ENCODE data around the gene OR10D3.

OR10D3 gene, protein sequence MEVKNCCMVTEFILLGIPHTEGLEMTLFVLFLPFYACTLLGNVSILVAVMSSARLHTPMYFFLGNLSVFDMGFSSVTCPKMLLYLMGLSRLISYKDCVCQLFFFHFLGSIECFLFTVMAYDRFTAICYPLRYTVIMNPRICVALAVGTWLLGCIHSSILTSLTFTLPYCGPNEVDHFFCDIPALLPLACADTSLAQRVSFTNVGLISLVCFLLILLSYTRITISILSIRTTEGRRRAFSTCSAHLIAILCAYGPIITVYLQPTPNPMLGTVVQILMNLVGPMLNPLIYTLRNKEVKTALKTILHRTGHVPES

DNA sequence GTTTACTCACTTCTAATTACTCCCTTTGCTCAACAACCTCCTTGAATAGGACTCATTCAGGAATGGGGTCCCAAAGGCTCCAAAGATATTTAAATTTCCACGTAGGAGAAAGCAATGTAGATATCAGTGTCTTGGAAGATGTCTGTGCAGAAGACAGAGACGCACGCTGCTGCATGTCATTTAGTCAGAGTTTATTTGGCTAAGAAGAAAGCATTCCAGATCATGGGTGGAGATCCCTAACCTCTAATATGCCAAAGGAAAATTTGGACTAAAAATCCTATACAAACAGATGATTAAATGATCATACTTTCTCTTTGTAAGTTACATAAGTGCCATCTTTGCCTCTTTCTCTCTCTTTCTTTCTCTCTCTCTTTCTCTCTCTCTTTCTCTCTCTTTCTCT, at the start of gene OR10D3:
OR10D3 (plus strand) TSS at position 278 of the 400 bp plus-strand sequence. CDS start 1,925 bp downstream, outside the sequence.
- DNase-seq: no peak

DNA sequence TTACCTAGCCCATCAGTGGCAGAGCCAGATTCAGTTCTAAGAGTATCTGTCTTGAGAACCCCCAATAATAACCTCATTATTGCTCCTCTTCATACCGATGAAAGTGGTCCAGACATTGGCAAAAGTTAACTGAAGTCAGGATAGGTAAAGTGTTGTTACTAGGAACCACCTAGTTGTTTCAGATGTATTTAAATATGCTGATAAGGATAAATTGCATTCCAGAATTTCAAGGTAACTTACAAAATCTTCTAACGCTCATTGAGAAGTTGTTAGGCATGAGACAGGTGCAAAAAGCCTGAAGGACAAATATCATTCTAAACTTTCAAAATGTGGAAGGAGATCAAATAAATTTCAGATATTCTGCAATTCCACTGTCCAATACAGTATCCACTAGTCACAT, 40.1 kb upstream of the OR10D3 start:
- DNase-seq: no peak

DNA sequence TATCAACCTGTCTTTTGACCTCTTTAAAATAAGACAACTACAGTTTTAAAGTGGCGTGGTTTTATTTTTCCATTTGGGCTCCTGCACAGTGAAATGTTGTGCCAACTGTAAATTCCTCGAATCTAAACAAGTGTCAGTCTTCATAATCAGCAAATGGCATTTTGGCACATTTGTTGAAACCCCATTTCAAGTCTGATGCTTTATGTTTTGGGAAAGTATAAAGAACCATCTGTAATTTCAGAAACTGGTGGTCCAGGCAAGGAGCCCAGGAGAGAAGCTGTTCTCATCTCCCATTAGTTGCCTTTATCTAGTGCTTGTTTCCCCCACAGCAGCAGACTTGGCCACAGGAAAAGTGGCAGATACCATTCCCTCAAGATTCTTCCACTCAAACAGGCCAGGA, 35.2 kb upstream of the OR10D3 start:
- DNase-seq: no peak

DNA sequence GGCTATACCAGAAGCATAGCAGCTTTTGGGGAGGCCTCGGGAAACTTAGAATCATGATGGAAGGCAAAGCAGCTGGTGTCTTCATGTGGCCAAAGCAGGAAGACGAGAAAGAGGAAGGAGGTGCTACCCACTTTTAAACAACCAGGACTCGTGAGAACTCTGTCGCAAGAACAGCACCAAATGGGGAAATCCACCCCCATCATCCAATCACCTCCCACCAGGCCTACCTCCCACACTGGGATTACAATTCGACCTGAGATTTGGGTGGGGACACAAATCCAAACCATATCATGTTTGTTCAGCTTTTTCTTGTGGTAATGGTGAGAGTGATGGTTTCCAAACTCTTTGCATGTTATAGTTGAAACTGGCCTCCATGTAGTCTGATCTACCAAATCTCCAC, 32.5 kb upstream of the OR10D3 start:
- no peak for DNase-seq

DNA sequence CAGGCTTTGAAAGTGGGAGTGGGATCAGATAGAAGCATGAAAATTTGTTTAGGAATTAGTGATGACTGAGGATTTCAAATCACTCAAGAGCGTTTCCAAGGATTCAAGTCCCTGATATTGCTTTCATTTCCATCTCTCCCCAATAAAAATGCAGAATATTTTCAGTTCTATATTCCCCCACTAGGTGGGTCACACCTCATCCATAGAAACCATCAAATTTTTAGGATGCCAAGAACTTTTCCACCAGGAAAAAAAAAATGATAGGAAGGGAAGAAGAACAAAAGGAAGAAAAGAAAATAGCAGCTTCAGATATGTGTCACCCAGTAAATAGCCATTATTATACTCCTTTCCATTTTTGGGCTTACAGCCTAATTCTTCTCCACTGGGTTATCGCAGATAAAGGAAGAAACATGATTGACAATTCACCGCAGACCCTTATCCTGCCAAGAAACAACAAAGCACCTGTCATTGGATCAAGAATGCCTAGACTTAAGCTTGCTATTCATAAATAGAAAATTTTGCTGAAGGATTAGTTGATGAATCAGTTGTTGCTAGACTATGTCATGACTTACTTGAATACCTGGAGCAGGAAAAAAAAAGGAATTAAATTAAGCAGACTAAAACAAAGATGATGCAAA, 30.3 kb upstream of the OR10D3 start:
- no peak for DNase-seq

DNA sequence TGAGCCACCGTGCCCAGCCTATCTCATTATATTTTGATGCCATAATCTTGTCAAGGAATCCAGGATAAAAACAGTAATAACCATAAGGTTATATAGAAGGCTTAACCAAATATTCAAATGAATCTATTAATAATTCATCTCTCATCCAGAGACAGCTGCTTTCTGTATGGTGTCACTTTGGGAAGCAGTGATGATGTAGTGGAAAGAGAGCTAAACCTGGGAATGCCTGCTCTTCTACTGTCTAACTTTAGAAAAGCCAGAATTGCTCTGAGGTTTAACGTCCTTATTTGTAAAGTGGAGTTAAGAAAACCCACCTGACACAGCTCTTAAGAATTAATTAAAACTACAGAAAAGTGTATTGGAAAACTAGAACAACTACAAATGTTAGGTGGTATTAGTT, 29.3 kb upstream of the OR10D3 start:
- DNase-seq: no peak

DNA sequence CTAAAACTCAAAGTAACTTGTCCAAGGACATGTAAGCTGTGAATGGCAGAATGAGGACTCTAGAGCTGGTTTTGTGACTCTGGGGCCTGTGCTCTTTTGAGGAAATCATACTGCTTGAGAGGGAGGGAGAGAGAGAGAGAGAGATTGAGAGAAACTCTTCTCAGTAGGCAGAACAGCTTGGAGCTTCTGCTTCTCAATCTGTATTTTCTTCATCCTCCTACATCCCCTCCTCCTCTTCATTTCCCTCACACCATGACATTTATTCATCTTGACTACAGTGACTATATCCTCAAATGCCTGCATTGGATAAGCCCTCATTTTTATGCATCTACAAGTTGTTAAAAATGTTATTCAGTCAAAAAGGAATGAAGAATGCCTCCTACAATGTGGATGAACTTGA, 23.7 kb upstream of the OR10D3 start:
- DNase-seq: no peak

DNA sequence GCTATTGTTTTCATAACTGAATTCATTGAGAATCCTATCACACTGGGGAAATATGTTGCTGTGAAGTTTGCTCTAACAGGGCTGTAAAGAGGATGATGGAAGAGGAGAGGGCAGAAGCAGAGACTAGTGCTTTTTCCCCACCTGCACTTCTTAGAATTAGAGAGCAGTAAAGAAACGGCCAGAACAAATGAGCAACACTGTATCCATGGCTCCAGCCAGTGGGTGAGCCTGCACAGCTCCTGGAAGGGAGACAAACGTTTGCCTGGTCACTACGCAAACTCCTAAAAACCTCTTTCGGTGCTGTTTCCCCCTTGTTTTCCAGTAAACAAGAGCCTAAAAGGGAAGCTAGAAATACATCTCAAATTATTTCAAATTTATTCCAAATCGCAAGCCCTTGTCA, 22.2 kb upstream of the OR10D3 start:
- DNase-seq: no peak

DNA sequence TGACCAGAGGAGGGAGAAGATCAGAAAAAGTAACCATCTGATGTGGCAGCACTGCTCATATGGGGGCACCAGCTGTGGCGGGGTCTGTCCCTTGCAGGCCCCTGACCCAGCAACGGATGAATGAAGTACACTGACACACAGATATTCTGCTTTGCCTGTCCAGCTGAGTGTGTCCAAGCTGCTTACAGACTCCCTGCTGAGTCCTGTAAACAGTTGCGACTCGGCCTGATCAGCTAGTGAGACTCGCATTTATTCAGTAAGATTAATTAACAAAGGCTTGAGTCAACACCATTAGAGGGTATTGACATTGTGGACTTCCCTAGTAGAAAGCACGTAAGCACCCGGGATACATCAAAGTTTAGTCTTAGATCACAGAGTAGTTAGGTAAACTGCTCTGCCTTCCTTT, 15.3 kb upstream of the OR10D3 start:
- no peak for DNase-seq

DNA sequence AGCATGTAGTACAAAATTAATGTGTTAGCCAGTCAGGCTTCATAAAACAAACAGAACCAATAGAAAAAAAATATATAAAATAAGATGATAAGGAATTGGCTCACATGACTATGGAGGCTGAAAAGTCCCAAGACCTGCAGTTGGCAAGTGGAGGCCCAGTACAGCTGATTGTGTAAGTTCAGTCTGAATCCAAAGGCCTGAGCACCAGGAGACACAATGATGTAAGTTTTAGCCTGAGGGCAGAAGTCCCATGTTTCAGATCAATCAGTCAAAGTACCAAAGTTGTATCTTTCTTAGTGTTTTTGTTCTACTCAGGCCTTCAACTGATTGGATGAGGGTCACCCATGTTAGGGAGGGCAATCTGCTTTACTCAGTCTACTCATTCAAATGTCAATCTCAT, 14.3 kb upstream of the OR10D3 start:
- no peak for DNase-seq

DNA sequence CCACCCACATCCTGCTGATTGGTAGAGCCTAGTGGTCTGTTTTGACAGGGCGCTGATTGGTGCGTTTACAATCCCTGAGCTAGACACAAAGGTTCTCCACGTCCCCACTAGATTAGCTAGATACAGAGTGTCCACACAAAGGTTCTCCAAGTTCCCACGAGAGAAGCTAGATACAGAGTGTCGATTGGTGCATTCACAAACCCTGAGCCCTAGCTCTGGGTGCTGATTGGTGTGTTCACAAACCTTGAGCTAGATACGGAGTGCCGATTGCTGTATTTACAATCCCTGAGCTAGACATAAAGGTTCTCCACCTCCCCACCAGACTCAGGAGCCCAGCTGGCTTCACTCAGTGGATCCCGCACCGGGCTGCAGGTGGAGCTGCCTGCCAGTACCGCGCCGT, 12.8 kb upstream of the OR10D3 start:
- peak; percentile 22 for DNase-seq

DNA sequence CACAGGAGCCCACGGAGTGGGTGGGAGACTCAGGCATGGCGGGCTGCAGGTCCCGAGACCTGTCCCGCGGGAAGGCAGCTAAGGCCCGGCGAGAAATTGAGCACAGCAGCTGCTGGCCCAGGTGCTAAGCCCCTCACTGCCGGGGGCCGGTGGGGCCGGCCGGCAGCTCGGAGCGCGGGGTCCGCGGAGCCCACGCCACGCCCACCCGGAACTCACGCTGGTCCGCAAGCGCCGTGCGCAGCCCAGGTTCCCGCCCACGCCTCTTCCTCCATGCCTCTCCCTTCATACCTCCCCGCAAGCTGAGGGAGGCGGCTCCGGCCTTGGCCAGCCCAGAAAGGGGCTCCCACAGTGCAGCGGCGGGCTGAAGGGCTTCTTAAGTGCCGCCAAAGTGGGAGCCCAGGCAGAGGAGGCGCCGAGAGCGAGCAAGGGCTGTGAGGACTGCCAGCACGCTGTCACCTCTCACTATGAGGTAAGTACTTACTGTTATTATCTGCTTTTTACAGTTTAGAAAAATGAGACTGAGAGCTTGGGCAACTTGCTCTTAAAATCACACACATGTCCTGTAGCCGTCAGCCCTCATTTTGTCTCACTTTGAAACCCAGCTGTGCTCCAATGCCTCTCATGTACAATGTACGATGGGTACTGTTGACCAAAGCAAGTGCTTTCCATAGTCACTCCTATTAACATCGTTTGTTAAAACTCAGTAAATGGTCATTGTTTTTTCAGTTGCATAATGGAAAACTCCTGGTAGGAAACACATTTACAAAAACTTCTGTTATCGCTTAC, 12.2 kb upstream of the OR10D3 start:
- peak; percentile 70 for DNase-seq

DNA sequence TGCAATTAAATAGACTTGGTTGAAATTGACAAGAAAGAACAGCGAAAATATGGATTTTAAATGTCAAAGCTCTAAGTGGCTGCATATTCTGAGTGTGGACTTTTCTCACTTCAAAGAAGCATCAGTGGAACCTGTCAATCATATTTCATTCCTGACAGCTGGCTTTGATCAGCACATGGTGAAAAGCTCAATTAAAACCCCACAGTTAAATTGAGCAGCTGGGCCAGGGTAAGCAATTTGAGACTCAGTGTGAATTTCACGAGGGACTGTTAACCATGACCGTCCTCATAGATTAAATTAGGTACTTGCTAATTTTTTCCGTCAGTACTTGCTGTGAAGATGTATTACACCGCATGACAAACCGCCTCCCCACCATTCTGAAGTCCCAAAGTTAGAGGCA, 11.0 kb upstream of the OR10D3 start:
- no peak for DNase-seq

DNA sequence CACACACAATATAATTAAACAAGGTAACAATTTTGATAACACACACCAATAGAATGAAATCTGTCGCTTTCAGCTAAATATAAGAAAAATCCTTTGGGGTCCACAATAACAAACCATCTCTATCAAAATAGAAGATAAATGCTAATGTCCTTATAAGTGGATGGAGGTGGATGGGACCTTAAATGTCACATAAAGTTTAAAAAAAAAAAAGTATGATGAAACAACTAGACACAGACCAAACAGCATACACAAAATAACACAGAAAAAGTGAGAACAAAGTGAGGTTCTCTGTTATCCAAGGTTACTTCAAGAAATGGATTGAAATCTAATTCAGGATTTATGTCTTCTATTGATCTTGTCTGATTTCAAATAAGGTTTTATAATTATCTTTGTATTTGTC, 10.5 kb upstream of the OR10D3 start:
- DNase-seq: no peak

DNA sequence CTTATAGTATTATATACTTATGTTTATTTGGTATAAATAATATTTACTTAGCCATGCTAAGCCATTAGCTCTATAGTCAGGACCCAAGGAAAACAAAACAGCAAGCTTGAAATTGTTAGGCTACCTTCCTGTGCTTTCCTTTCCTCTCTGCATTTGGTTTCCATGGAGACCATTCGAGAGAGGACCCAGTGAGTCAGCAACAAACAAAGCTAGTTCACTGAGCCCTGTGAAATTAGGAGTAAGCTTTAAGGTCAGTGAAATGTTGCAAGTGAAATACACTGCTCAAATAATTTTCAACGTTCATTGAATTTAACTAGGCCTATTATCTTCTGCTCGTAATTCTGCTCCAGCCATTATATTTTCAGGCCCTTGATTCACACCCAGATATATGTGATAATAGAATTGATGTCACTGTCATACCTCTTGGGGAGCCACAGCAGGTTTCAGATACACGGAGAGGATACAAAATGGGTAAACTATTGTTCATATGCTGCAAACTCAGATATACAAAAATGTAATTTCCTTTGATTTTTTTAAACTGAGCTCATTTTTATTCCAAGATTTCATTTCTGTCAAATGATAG, 9.1 kb upstream of the OR10D3 start:
- DNase-seq: peak; percentile 67

DNA sequence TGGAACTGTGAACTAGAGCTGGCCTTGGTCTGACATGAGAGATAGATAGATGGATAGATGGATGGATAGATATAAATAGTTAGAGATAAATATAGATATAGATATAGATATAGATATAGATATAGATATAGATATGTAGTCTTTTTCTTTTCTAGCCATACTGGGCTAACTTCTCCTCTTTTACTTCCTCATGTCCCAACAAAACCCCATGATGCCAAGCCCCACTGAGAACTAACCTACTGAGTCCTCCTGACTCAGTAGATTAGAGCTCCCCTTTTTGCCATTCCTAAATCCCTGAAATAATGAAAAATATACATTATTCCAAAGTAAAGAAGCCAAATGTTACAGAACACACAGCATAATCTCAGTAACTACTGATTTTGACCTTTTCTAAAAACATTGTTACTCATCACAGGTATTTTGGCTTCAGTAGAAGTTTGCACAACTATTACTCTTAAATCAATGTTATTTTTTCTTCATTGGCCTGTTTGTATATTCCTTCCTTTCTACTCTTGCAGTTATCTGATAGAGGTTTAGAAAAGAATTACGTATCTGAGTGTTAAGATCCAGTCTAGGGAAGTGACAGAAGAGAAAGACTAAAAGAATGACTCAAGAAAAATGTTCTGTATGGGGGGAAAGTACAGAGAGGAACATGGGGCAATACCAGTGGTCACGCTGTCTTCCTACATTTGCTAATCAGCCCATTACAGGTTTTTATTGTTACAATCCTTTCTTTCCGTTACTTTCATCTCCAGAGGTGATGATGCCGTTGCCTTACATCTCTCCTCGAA, 6.0 kb upstream of the OR10D3 start:
- no peak for DNase-seq

DNA sequence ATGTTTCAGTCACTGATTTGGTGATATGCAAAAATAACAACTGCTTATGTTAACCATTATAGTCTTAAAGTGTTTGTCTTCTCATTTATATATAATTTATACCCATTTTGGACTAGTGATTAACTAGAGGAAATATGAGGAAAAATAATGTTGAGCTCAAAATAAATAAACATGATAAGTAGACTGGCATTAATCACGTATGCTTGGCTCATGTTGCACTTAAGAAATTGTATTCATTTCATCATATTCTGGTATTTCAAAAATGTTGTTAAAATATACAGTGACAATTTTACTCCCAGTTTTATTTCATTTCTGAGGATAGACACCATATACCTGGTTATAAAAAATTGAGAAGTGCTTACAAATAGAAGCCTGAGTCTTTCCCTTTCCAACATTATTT, 3.8 kb upstream of the OR10D3 start:
- DNase-seq: no peak

DNA sequence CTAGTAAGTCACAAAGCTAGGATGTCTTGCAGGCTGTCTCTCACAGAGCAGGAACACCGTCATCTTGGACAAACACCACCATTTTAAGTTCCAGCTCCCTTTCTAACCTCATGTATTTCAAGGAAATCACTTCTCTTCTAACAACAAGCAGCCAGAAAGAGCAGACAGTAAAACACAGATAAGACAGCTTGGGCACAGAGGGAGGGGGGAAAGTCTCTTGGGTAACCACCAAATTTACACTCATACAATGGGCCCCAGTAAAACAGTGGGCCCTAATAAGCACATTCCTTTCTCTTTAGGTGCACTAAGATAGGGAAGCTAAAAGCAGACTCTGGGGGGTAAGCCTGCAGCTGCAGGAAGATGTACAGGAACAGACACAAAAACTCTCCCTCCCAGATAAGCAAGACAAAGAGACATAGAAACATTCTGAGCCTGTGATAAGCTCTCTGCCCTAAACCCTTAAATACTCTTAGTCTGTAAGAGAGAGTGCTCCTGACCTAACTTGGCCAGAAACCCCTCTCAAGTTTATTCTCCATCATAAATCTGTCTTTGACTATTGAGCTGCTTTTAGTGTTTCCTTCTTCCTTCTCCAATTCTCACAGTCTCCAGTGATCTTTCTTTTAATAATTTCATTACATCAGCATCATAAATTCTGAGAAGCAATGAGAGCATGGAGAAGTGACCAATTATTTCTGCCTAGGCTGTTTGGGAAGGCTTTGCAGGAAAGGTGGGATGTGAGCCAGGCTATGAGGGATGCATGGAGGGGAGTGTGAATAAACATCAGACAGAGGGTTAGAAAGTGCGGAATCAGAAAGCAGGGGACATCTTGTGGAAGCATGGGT, 7.4 kb downstream of the OR10D3 start:
- DNase-seq: no peak

DNA sequence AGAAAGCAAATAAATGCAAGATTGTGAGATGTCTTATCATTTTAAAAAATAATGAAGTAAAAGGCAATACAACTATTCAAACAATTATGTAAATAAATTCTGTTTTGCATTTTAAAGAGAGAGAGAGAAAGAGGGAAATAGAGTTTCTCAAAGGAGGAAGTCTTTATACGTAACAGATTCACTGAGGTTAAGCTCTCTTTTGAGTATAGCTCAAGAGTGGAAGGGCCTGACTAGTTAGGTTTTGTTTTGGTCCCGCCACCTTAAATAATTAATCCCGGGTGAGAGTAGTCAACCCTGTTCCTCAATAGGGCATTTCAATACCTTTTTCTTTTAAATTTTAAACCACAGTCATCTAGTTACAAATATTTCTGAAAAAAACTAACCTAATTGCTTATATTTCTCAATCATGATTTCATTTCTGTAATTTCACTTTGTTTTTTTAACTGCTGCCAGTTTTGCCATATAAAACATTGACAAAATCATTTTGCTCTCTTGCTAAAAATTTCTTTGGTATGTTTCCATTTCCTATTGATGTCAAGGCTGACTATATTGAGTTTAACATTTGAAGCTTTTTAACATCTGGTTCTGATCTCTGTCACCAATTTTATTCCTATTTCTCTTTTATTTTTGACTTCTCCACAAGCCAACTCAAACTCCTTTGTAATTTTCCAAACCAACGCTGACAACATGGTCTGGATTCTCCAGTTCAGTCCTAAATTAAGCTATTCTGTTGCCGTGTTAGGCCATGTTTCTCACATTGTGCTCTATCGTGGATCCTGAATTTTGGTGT, 10.3 kb downstream of the OR10D3 start:
- DNase-seq: no peak

DNA sequence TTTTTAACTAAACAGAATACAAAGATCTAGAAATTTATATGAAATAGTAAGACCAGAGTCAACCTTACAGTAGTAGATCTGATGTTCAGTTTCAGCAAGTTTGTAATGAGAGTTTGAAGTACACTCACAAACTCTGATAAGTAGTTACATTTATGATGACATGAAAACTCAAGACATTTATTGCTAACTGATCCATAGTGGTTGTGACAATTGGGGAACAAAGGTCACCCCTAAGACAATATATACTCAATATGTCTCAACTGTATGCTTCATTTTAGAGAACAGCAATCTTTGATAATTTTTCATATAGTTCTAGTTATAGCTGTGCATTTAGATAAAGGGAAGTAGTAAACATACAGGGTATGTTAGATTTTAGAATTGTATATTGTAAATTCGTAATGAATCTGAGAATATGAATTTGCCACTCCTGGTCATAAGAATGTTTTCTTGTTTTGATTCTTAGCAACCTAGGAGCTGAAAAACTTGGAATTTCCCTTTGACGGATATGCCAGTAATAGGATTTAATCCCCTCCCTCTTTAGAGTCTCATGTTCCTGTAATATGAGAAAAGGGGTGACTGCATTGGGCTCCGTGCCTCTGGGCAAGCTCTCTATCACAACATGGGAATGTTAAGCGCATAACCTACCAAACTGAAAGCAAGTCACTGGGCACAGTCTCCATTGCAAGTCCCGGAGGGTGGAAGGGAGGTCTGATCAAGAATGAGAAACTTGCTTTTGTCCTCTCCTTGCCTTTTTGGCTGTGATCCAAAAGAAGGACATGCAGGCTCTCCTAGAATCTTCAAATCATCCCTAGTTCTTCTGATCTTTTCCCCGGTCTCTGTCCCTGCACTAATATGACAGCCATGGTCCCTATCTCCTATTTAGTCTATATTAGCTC, 11.4 kb downstream of the OR10D3 start:
- no peak for DNase-seq

Measured in NCI-H510A (cell line).